A673 (cell line): ENCODE data around the gene ZBTB47.

Source experiments
- EZH2 ChIP-seq: fragments of 200-600 bp; sonication (generic); IDR thresholded peaks from 2 replicates; pipeline ENCODE4 v1.6.1; 2017; ENCODE audit warnings: borderline replicate concordance, low read depth, mild to moderate bottlenecking, mixed read lengths, antibody characterized with exemption, low read length; ENCODE audit not compliant: poor library complexity, severe bottlenecking
- TF ChIP-seq, protein P1 (sequence below): fragments of 300-800, 200-600 bp; sonication (generic); conservative IDR thresholded peaks from 2 replicates; pipeline ENCODE4 v1.5.1; 2017; ENCODE audit warnings: low read depth, mild to moderate bottlenecking, antibody characterized with exemption, low read length, moderate library complexity, mixed read lengths

DNA sequence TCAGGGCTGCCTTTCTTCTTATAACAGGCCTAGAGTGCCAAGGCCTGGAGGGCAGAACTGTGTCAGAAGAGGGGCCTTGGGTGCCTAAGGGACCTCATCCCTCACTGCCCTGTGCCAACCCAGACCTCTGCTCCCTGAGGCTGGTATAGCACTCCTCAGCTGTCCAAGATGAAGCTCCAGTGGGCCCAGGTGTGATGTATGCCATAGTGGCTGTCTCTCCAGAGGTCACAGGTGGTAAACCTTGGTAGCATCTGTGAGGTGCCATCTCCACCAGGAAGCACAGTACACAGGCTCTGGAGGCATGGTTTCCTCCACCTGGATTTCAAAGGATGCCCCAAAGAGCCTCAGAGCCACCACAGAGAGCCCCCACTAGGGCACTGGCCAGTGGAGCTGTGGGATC lies 19.6 kb downstream of the ZBTB47 start:
- TF ChIP-seq, protein P1, sequence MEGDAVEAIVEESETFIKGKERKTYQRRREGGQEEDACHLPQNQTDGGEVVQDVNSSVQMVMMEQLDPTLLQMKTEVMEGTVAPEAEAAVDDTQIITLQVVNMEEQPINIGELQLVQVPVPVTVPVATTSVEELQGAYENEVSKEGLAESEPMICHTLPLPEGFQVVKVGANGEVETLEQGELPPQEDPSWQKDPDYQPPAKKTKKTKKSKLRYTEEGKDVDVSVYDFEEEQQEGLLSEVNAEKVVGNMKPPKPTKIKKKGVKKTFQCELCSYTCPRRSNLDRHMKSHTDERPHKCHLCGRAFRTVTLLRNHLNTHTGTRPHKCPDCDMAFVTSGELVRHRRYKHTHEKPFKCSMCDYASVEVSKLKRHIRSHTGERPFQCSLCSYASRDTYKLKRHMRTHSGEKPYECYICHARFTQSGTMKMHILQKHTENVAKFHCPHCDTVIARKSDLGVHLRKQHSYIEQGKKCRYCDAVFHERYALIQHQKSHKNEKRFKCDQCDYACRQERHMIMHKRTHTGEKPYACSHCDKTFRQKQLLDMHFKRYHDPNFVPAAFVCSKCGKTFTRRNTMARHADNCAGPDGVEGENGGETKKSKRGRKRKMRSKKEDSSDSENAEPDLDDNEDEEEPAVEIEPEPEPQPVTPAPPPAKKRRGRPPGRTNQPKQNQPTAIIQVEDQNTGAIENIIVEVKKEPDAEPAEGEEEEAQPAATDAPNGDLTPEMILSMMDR, result no peak
- TF ChIP-seq EZH2, result no peak
